H1 (cell line): ENCODE measurements around the gene TPPP3. TPM values are rescaled to one million over a fixed set of nuclear protein-coding genes. Genes with fewer than 3 reads are reported as not detected.

Experiments used
- CTCF ChIA-PET: fragments of 300-600 bp; sonication (Branson Sonifier 250); formaldehyde crosslinking; loops from one replicate; lab custom pipeline; 2021; ENCODE audit not compliant: partially characterized antibody; lab: Charles Lee
- POLR2A ChIA-PET: fragments of 300-600 bp; sonication (Branson Sonifier 250); formaldehyde crosslinking; loops from one replicate; lab custom pipeline; 2021; ENCODE audit warnings: inconsistent platforms; ENCODE audit not compliant: partially characterized antibody; lab: Charles Lee
- DNase-seq, 2 experiments: peaks; one replicate each; pipeline versions ENCODE4 v3.0.0 to v3.0.0-alpha.2; 2010 to 2022; ENCODE audit warnings: low spot score in 2 of 2, low read depth in 1 of 2, mixed read lengths in 1 of 2
- FAIRE-seq: peaks from 2 replicates; lab custom pipeline; 2011; peaks lifted over from hg19 to GRCh38; lab: Jason Lieb, UNC
- H2AFZ ChIP-seq: 2 replicates; pipeline ENCODE4 v1.8.1; 2012; ENCODE audit warnings: low read length, inconsistent platforms
- H2AK5ac ChIP-seq: 2 replicates; pipeline ENCODE4 v1.6.1; 2013; ENCODE audit warnings: low read depth, low read length
- H2BK120ac ChIP-seq: replicated peaks from 2 replicates; pipeline ENCODE3; 2013; ENCODE audit warnings: low read depth, low read length, inconsistent platforms
- H2BK12ac ChIP-seq: 2 replicates; pipeline ENCODE4 v1.6.1; 2013; ENCODE audit warnings: low read depth, low read length
- H2BK15ac ChIP-seq: 2 replicates; pipeline ENCODE4 v1.6.1; 2013; ENCODE audit warnings: low read length
- H2BK20ac ChIP-seq: 2 replicates; pipeline ENCODE4 v1.6.1; 2013; ENCODE audit warnings: low read length
- H2BK5ac ChIP-seq: 2 replicates; pipeline ENCODE4 v1.6.1; 2013; ENCODE audit warnings: low read depth, low read length
- H3K14ac ChIP-seq: 2 replicates; pipeline ENCODE4 v1.6.1; 2013; ENCODE audit warnings: inconsistent platforms; ENCODE audit not compliant: insufficient read length
- H3K18ac ChIP-seq: 2 replicates; pipeline ENCODE4 v1.6.1; 2013; ENCODE audit warnings: low read length; ENCODE audit errors: extremely low read depth
- H3K23ac ChIP-seq: 2 replicates; pipeline ENCODE4 v1.6.1; 2013; ENCODE audit warnings: inconsistent platforms; ENCODE audit not compliant: insufficient read length
- H3K23me2 ChIP-seq: 2 replicates; pipeline ENCODE4 v1.6.1; 2013; ENCODE audit warnings: low read depth, low read length
- H3K27ac ChIP-seq: 2 replicates; pipeline ENCODE4 v1.6.1; 2011; ENCODE audit warnings: low read depth, low read length, inconsistent platforms
- H3K27me3 ChIP-seq, 4 experiments: replicated peaks in 1 of 4; 1 replicate in 1 of 4; 2 replicates in 3 of 4; pipeline versions ENCODE4 v1.6.1 to v1.8.1; 2011 to 2013; ENCODE audit warnings: low read length in 3 of 4, mild to moderate bottlenecking in 3 of 4, inconsistent platforms in 2 of 4, mixed read lengths in 2 of 4, moderate library complexity in 1 of 4; ENCODE audit not compliant: control insufficient read depth in 3 of 4, insufficient read depth in 3 of 4; ENCODE audit errors: extremely low read depth in 1 of 4
- H3K36me3 ChIP-seq, 4 experiments: 2 replicates each; pipeline versions ENCODE4 v1.6.1 to v1.8.1; 2011 to 2013; ENCODE audit warnings: mild to moderate bottlenecking in 4 of 4, low read length in 3 of 4, moderate library complexity in 2 of 4, control low read depth in 1 of 4, inconsistent platforms in 1 of 4; ENCODE audit not compliant: insufficient read depth in 4 of 4, control insufficient read depth in 2 of 4
- H3K4ac ChIP-seq: replicated peaks from 2 replicates; pipeline ENCODE3; 2013; ENCODE audit warnings: low read length, low read depth, mixed read lengths, inconsistent platforms; ENCODE audit not compliant: insufficient read length
- H3K4me1 ChIP-seq, 4 experiments: replicated peaks in 1 of 4; 1 replicate in 1 of 4; 2 replicates in 3 of 4; pipeline versions ENCODE4 v1.6.1 to v1.8.1; 2011 to 2013; ENCODE audit warnings: low read length in 3 of 4, inconsistent platforms in 2 of 4, mixed read lengths in 1 of 4; ENCODE audit not compliant: insufficient read depth in 4 of 4, control insufficient read depth in 3 of 4
- H3K4me2 ChIP-seq, 2 experiments: 2 replicates each; pipeline versions ENCODE4 v1.6.1 to v1.8.1; 2011 to 2013; ENCODE audit warnings: low read depth in 2 of 2, low read length in 2 of 2, control low read depth in 1 of 2, inconsistent platforms in 1 of 2, mild to moderate bottlenecking in 1 of 2; ENCODE audit not compliant: insufficient read depth in 1 of 2
- H3K4me3 ChIP-seq, 4 experiments: fragments of 200-600, 300-600 bp in 1 of 4; sonication (generic), shearing (Covaris generic), sonication (Bioruptor Twin) in 1 of 4; 2 replicates each; pipeline versions ENCODE4 v1.5.1 to v1.8.1; 2011 to 2016; ENCODE audit warnings: low read length in 4 of 4, low read depth in 3 of 4, control low read depth in 2 of 4, inconsistent platforms in 2 of 4, mild to moderate bottlenecking in 2 of 4, mixed read lengths in 1 of 4, moderate library complexity in 1 of 4; ENCODE audit not compliant: insufficient read depth in 2 of 4; ENCODE audit errors: extremely low read depth in 1 of 4
- H3K56ac ChIP-seq: replicated peaks from 2 replicates; pipeline ENCODE3; 2013; ENCODE audit warnings: low read depth, mild to moderate bottlenecking, mixed read lengths, low read length, inconsistent platforms; ENCODE audit not compliant: insufficient read length
- H3K79me1 ChIP-seq: 2 replicates; pipeline ENCODE4 v1.6.1; 2013; ENCODE audit warnings: low read depth, low read length, control low read depth
- H3K79me2 ChIP-seq, 2 experiments: 2 replicates each; pipeline versions ENCODE4 v1.6.1 to v1.8.1; 2012 to 2013; ENCODE audit warnings: low read length in 2 of 2, mild to moderate bottlenecking in 2 of 2, inconsistent platforms in 1 of 2; ENCODE audit not compliant: insufficient read depth in 2 of 2, control insufficient read depth in 1 of 2
- H3K9ac ChIP-seq, 4 experiments: replicated peaks in 1 of 4; 1 replicate in 1 of 4; 2 replicates in 3 of 4; pipeline versions ENCODE4 v1.6.1 to v1.8.1; 2011 to 2013; ENCODE audit warnings: low read depth in 3 of 4, low read length in 3 of 4, control low read depth in 2 of 4, mild to moderate bottlenecking in 2 of 4, moderate library complexity in 2 of 4, inconsistent platforms in 1 of 4; ENCODE audit errors: extremely low read depth in 1 of 4
- H3K9me3 ChIP-seq, 2 experiments: 2 replicates each; pipeline versions ENCODE4 v1.6.1 to v1.8.1; 2012 to 2013; ENCODE audit warnings: mild to moderate bottlenecking in 2 of 2, moderate library complexity in 2 of 2, control low read depth in 1 of 2, inconsistent platforms in 1 of 2, low read depth in 1 of 2, low read length in 1 of 2, mixed read lengths in 1 of 2; ENCODE audit not compliant: insufficient read depth in 2 of 2
- H4K20me1 ChIP-seq, 2 experiments: replicated peaks in 1 of 2; 2 replicates each; pipeline versions ENCODE3 to v1.8.1; 2011 to 2013; ENCODE audit warnings: inconsistent platforms in 2 of 2, low read length in 2 of 2, mild to moderate bottlenecking in 1 of 2; ENCODE audit not compliant: insufficient read depth in 2 of 2, control insufficient read depth in 1 of 2
- H4K5ac ChIP-seq: 2 replicates; pipeline ENCODE4 v1.6.1; 2013; ENCODE audit warnings: low read length, low read depth, mixed read lengths, inconsistent platforms; ENCODE audit not compliant: insufficient read length
- H4K8ac ChIP-seq: 2 replicates; pipeline ENCODE4 v1.8.0; 2013; ENCODE audit warnings: mild to moderate bottlenecking, moderate library complexity, low read length, inconsistent platforms; ENCODE audit not compliant: insufficient read depth; ENCODE audit errors: extremely low read depth
- H4K91ac ChIP-seq: replicated peaks from 2 replicates; pipeline ENCODE3; 2013; ENCODE audit warnings: low read length, mixed read lengths, inconsistent platforms; ENCODE audit not compliant: insufficient read length
- CEBPB ChIP-seq: IDR thresholded peaks from 2 replicates; pipeline ENCODE4 v1.6.1; 2012; ENCODE audit warnings: low read depth, low read length
- CHD2 ChIP-seq: IDR thresholded peaks from 2 replicates; pipeline ENCODE4 v1.6.1; 2012; ENCODE audit warnings: low read length, improper control_type of control experiment
- E2F6 ChIP-seq: IDR thresholded peaks from 2 replicates; pipeline ENCODE4 v1.6.1; 2012; ENCODE audit warnings: inconsistent platforms
- KDM5A ChIP-seq: fragments of 200-600 bp; IDR thresholded peaks from 2 replicates; pipeline ENCODE4 v1.7.1; 2012; ENCODE audit warnings: mild to moderate bottlenecking, low read length, inconsistent platforms, mixed read lengths
- POLR2AphosphoS5 ChIP-seq: IDR thresholded peaks from 2 replicates; pipeline ENCODE4 v1.6.1; 2011; ENCODE audit warnings: low read depth, low read length
- RNF2 ChIP-seq: fragments of 200-900, 300-1000 bp; sonication (generic); IDR thresholded peaks from 2 replicates; pipeline ENCODE4 v1.7.1; 2016; ENCODE audit warnings: borderline replicate concordance, low read depth, mild to moderate bottlenecking, antibody characterized with exemption, low read length; ENCODE audit not compliant: poor library complexity, severe bottlenecking; ENCODE audit errors: missing control alignments
- RXRA ChIP-seq: IDR thresholded peaks from 2 replicates; pipeline ENCODE4 v1.6.1; 2011; ENCODE audit warnings: low read depth, mild to moderate bottlenecking, low read length, moderate library complexity; ENCODE audit not compliant: insufficient read depth
- SIN3A ChIP-seq, 2 experiments: IDR thresholded peaks in 1 of 2; conservative IDR thresholded peaks in 1 of 2; 2 replicates each; pipeline ENCODE4 v1.6.1; 2011 to 2012; ENCODE audit warnings: low read length in 2 of 2, improper control_type of control experiment in 1 of 2, low read depth in 1 of 2, mild to moderate bottlenecking in 1 of 2
- TEAD4 ChIP-seq: IDR thresholded peaks from 2 replicates; pipeline ENCODE4 v1.6.1; 2012; ENCODE audit warnings: low read depth, low read length, inconsistent platforms, mixed read lengths
- WGBS, 2 experiments: shearing (Covaris generic) in 1 of 2; methylation state at CpG; one replicate each; pipeline versions ENCODE4 v1.1.6 to v1.1.7; 2013 to 2015; ENCODE audit warnings: low lambda C conversion rate in 2 of 2, mixed read lengths in 2 of 2, inconsistent platforms in 1 of 2, low coverage in 1 of 2, missing lambda C conversion rate in 1 of 2; ENCODE audit not compliant: insufficient replicate concordance in 2 of 2, insufficient coverage in 1 of 2, insufficient read length in 1 of 2; ENCODE audit errors: extremely low coverage in 1 of 2, missing lambda C conversion rate in 1 of 2; 5-methylcytosine and 5-hydroxymethylcytosine counted together
- polyA plus RNA-seq, 7 experiments: library from polyadenylated mRNA; depleted of rRNA in 3 of 7; stranded (reverse) in 5 of 7; unstranded in 2 of 7; fragments of >200 nt in 5 of 7; fragments of 200-250 nt in 2 of 7; gene quantifications; 1 replicate in 5 of 7; 2 replicates in 1 of 7; 4 replicates in 1 of 7; pipeline versions ENCODE4 v1.2.1 to v1.2.3, GENCODE V29; 2011 to 2013; ENCODE audit warnings: missing spikeins in 2 of 7, mixed read lengths in 2 of 7
- total RNA-seq: library from RNA; stranded (reverse); fragmentation: NEBNext Ultra II Directional; extraction: Animal tissue kit (Norgen Biotek cat#: 25700); gene quantifications from 2 replicates; pipeline ENCODE4 v1.2.1, GENCODE V29; 2021

TPPP3 gene
- total and polyA plus RNA-seq, 2 of the 8 experiments (the other 6 are each of a cell fraction or from before 2014, with no cell fraction given) = 0.77 to 1.0 TPM

GRCh38 chr16:67415872-67416793, 22.8 kb upstream of the TPPP3 start, which contains the start of gene ZDHHC1:
ZDHHC1 (minus strand) TSS chr16:67416477; CDS start chr16:67407775, 8,702 bp downstream.
- WGBS, 2 experiments = 9% methylated on average over 62 of the region's 73 CpGs; no CpG with 5 or more reads in 1 of the 2 experiments
- H3K4me2 ChIP-seq = peak within 1 kb of the TSS; percentile 73 to 79
- no peak within 1 kb of the TSS for H2BK120ac ChIP-seq
- H2BK15ac ChIP-seq = no peak within 1 kb of the TSS; the same call in 1 of the 2 replicates
- H3K23ac ChIP-seq = no peak within 1 kb of the TSS
- no peak within 1 kb of the TSS for H4K91ac ChIP-seq
- H3K9me3 ChIP-seq = no peaks in the 10 kb centered on the region
- H4K5ac ChIP-seq = no peak within 1 kb of the TSS
- no peak within 1 kb of the TSS for H3K27ac ChIP-seq
- H3K56ac ChIP-seq = no peak within 1 kb of the TSS
- H4K20me1 ChIP-seq = no peaks in the 10 kb centered on the region
- H4K8ac ChIP-seq = peak within 1 kb of the TSS; percentile 88; the same call in 1 of the 2 replicates
- H3K4me1 ChIP-seq = peaks cover 0 to 10% (median 5%) of the 10 kb centered on the region in 4 experiments; a peak in 4 of 7 replicates
- peak within 1 kb of the TSS in 3 of 4 experiments; percentile 25 to 56 (median 44); a peak in 3 of 7 replicates for H3K9ac ChIP-seq
- ChIA-PET POLR2A (interaction anchor here (0.6 to 1.4 kb wide), 4 partner anchors 9 to 148 kb away, joined by 3 to 5 read pairs (median 4); no protein-coding TSS in a partner anchor), CTCF (interaction anchor here (0.6 to 24.6 kb wide), 16 partner anchors 11 to 170 kb away, joined by 3 to 476 read pairs (median 6); partner anchors contain the start of gene TPPP3)
- H3K36me3 ChIP-seq = no peaks in the 10 kb centered on the region
- H2AFZ ChIP-seq = peak within 1 kb of the TSS; percentile 71; the same call in 1 of the 2 replicates
- no peak within 1 kb of the TSS; the same call in 1 of the 2 replicates for H2BK12ac ChIP-seq
- H3K4me3 ChIP-seq = peak within 1 kb of the TSS; percentile 40 to 66 (median 54)
- peak within 1 kb of the TSS; percentile 62 for H3K4ac ChIP-seq
- H3K18ac ChIP-seq = no peak within 1 kb of the TSS; the same call in 1 of the 2 replicates
- H2BK20ac ChIP-seq = no peak within 1 kb of the TSS
- no peak within 1 kb of the TSS for H3K14ac ChIP-seq
- H3K79me2 ChIP-seq = no peaks in the 10 kb centered on the region
- H3K27me3 ChIP-seq = no peaks in the 10 kb centered on the region; a peak in 2 of 7 replicates
- H2BK5ac ChIP-seq = no peak within 1 kb of the TSS
- H3K79me1 ChIP-seq = no peaks in the 10 kb centered on the region; the same call in 1 of the 2 replicates
- DNase-seq (peak in 1 of 2 experiments; percentile 94), FAIRE-seq (no peak)
- no peak within 1 kb of the TSS for H2AK5ac ChIP-seq
- H3K23me2 ChIP-seq = peaks cover 4% of the 10 kb centered on the region; the same call in 1 of the 2 replicates
- TF ChIP-seq CHD2 = no peak
- TF ChIP-seq RNF2 = no peak
- no peak for TF ChIP-seq TEAD4
- peak; percentile 58 for TF ChIP-seq E2F6
- TF ChIP-seq RXRA = no peak
- TF ChIP-seq SIN3A (conservative IDR thresholded peaks at IDR 0.05 in 1 of 2, IDR thresholded peaks at IDR 0.05 in 1 of 2; ENCODE audit: low read depth in 1 of 2, low read length in 2 of 2) = peak in 1 of 2 experiments; percentile 80; a peak in 2 of 4 replicates
- TF ChIP-seq POLR2AphosphoS5 = no peak
- TF ChIP-seq CEBPB = peak; percentile 28; the same call in 1 of the 2 replicates
- no peak for TF ChIP-seq KDM5A
